Heart left ventricle (tissue), 16 donors: ENCODE measurements around the gene RAD51B. TPM values are rescaled to one million over a fixed set of nuclear protein-coding genes. Genes with fewer than 3 reads are reported as not detected.
A peak's percentile ranks its signal among the peaks of the same experiment; 100 is the strongest.

Experiments used
- ATAC-seq, 4 donors: fragments of 200-7000 bp; cut with Tn5 transposase; one replicate each; pipeline ENCODE4 v1.9.1; 2020 to 2022; ENCODE audit warnings: moderate library complexity in 4 of 4, mild to moderate bottlenecking in 3 of 4, moderate number of reproducible peaks in 1 of 4
- DNase-seq, 5 donors: peaks; one replicate each; pipeline ENCODE4 v3.0.0-alpha.2; 2020
- H3K27ac ChIP-seq, 12 donors: fragments of 200-600 bp; sonication (generic) in 4 of 12; one replicate each; pipeline versions ENCODE4 v1.5.0 to v1.8.0; 2016 to 2022; ENCODE audit warnings: mild to moderate bottlenecking in 2 of 12
- H3K27me3 ChIP-seq, 9 donors: fragments of 200-600 bp; sonication (generic) in 2 of 9; one replicate each; pipeline versions ENCODE4 v1.5.1 to v1.8.0; 2016 to 2022; ENCODE audit warnings: mild to moderate bottlenecking in 3 of 9
- H3K36me3 ChIP-seq, 9 donors: fragments of 200-600 bp; sonication (generic) in 2 of 9; one replicate each; pipeline versions ENCODE4 v1.5.0 to v1.8.0; 2018 to 2022; ENCODE audit warnings: mild to moderate bottlenecking in 2 of 9
- H3K4me1 ChIP-seq, 12 donors: fragments of 200-600 bp; sonication (generic) in 4 of 12; one replicate each; pipeline versions ENCODE4 v1.5.0 to v1.8.0; 2016 to 2022; ENCODE audit warnings: mild to moderate bottlenecking in 3 of 12
- H3K4me3 ChIP-seq, 12 donors: fragments of 200-600 bp; sonication (generic) in 4 of 12; one replicate each; pipeline versions ENCODE4 v1.5.0 to v1.8.0; 2017 to 2022; ENCODE audit warnings: mild to moderate bottlenecking in 9 of 12, moderate library complexity in 4 of 12
- H3K9me3 ChIP-seq, 12 donors: fragments of 200-600 bp; sonication (generic) in 4 of 12; one replicate each; pipeline versions ENCODE4 v1.5.0 to v1.8.0; 2016 to 2022; ENCODE audit warnings: mild to moderate bottlenecking in 1 of 12
- CTCF ChIP-seq, 12 donors: fragments of 200-600 bp; sonication (generic) in 4 of 12; IDR thresholded peaks; one replicate each; pipeline versions ENCODE4 v1.5.0 to v1.8.0; 2018 to 2022; ENCODE audit warnings: antibody characterized with exemption in 12 of 12, mild to moderate bottlenecking in 5 of 12
- POLR2A ChIP-seq, 2 donors: fragments of 450-650 bp; IDR thresholded peaks; one replicate each; pipeline ENCODE4 v1.6.1; 2017; ENCODE audit warnings: antibody characterized with exemption in 2 of 2, mild to moderate bottlenecking in 2 of 2, moderate library complexity in 2 of 2
- WGBS, 4 donors: extraction: QIAGEN DNeasy Blood & Tissue Kit in 2 of 4; methylation state at CpG; one replicate each; pipeline versions ENCODE4 v1.1.5 to v1.1.7; 2013 to 2018; 5-methylcytosine and 5-hydroxymethylcytosine counted together
- intact Hi-C, 10 donors: fragments of 100-400 bp; cut with DNase I; formaldehyde crosslinking; loops; one replicate each; pipeline versions ENCODE4 v1.11.1 to v1.14.2; 2022
- polyA plus RNA-seq, 2 donors: library from polyadenylated mRNA; stranded (reverse); fragments of 200-250 nt; gene quantifications; one replicate each; pipeline ENCODE4 v1.2.3, GENCODE V29; 2013
- total RNA-seq, 9 donors: library from RNA; depleted of rRNA in 2 of 9; stranded (reverse); fragments of >200 nt in 2 of 9; fragmentation: NEBNext Ultra II Directional in 3 of 9; extraction: Animal tissue kit (Norgen Biotek cat#: 25700) in 3 of 9; gene quantifications; one replicate each; pipeline versions ENCODE4 v1.1.0 to v1.2.4, GENCODE V29; 2016 to 2023
- donor health status: ischemic (EF 13 %, LVEDD 7.1; RV severe dilation, severe dysfunction).
- donor health status: healthy with polysubstance abuse.
- donor health status: DM: no; HTN: yes; CAD: no.
- donor health status: DM: no; HTN: no; CAD: no.
- donor health status: ischemic (EF 25% LVEDD 6.9; RV normal size, moderate dysfunction).
- donor health status: ischemic (EF 25% LVEDD 5.7; RV mildly dilated, moderate dysfunction).
- donor health status: healthy.
- donor health status: DM: yes; HTN: yes; CAD: no.
- donor health status: ischemic (EF 35%, LVEDD 5.7; RV mildly dilated, moderate dysfunction).
- donor health status: nonischemic (EF 11% LVEDD 7.7; RV severe dilation, severe dysfunction).
- donor health status: DM: yes; HTN: yes; CAD: no.
- donor health status: PGD.
- donor health status: ischemic (EF 29% LVEDD 5.4; RV normal size, mild dysfunction).
- donor health status: nonischemic (EF 23%, LVEDD 6.1; RV moderate dilation, normal function).

RAD51B gene
- total and polyA plus RNA-seq, 11 donors = 1.3 to 11.3 (median 3.2) TPM

DNA sequence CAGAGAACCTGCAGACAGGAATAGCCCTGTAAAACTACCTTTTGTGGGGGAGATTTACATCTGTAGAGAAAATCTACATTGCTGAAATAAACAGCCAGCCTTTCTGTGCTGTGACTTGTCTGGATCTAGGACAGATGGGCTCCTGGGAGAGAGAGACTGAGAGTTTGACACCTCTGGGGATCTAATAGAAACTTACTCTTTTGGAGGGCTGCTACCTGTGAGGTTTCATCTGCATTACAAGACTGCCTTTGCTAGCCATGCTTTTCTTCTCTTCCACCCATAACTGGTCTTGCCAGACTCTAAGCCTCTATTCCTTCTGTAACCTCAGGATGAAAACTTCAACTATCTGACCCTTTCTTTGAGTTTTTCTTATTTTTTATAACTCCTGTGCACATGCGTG lies 520.7 kb downstream of the RAD51B start:
- intact Hi-C loops = no loop called here
- TF ChIP-seq POLR2A (IDR thresholded peaks at IDR 0.05) = no peak
- no peak for TF ChIP-seq CTCF (IDR thresholded peaks at IDR 0.05)
- Histone ChIP-seq H3K9me3 (no peaks in the 10 kb centered on the region), H3K36me3 (no peaks in the 10 kb centered on the region), H3K4me3 (no peak overlapping the region), H3K27me3 (no peaks in the 10 kb centered on the region), H3K4me1 (peaks cover 0 to 24% (median 0%) of the 10 kb centered on the region in 12 donors), H3K27ac (no peak overlapping the region)
- ATAC-seq (no peak), DNase-seq (no peak)
- 97 to 100% (median 98%) methylated on average over 1 of the region's 1 CpG for WGBS, 4 donors

DNA sequence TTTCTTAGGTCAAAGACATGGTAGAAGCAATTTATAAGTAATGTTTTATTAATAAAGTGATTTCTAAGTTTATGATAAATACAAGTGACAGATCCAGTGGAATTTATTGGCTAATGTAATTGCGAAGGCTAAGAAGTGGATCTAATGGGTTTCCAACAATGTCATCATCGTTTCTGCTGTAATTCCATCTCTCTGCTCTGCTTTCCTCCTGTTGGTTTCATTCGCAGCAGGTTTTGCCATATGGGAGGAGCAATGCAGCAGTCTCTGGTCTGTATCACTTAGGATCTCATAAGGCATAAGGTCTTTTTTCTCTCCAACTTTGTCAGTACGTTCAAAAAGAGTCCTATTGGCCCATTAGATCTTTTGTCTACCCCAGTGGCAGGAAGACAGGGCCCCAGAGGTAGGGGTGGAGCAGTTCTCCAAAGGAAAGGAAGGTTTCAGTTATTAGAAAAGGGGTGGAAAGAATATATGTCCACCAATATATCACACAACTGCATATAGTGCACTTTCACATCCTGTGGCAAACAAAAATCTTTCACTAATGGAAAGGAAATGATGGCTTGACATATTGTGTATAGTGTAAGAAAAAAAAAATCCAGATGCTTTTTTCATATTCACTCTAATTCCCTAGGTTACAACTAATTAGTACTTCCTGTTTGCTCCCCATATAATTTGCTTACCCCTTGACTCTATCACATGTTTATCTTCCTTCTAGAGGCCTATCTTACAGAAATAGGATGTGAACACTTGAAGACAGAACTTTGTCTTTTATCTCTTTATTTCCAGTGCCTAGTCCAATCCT lies 522.0 kb downstream of the RAD51B start:
- no peak overlapping the region for H3K4me3 ChIP-seq
- WGBS, 4 donors = 83 to 87% (median 84%) methylated on average over 4 of the region's 4 CpGs
- peak overlapping the region in 1 of 12 donors; percentile 38 for H3K27ac ChIP-seq
- TF ChIP-seq POLR2A (IDR thresholded peaks at IDR 0.05) = no peak
- no peaks in the 10 kb centered on the region for H3K27me3 ChIP-seq
- DNase-seq (no peak), ATAC-seq (no peak)
- intact Hi-C loops = no loop called here
- H3K36me3 ChIP-seq = no peaks in the 10 kb centered on the region
- no peaks in the 10 kb centered on the region for H3K9me3 ChIP-seq
- H3K4me1 ChIP-seq = peaks cover 0 to 24% (median 0%) of the 10 kb centered on the region in 12 donors

DNA sequence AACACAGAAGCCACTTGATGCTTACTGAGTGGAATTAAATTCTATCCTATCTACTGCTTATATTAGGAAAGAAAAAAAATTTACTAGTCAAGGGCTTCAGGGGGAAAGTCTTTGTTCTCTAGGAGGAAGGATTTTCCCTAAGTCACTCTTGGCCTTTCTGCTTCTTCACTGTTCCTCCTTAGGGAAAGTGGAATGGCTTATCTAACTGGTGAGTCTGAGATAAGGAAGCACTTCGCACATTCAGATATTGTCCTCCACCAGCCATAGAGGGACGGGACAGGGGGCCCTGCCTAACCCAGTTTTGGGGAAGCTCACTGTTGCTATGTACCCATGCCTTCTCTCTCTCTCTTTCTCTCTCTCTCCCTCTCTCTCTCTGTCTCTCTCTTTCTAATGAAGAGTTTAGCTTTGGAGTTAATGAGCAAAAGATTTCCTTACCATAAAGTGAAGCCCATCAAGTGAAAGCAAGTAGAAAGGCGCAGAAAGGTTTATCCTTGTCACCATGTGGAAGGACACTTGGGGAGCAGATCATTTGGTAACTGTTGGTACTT lies 522.7 kb downstream of the RAD51B start:
- 61 to 81% (median 78%) methylated on average over 3 of the region's 3 CpGs for WGBS, 4 donors
- Histone ChIP-seq H3K27me3 (no peaks in the 10 kb centered on the region), H3K9me3 (no peaks in the 10 kb centered on the region), H3K4me1 (peaks cover 0 to 19% (median 0%) of the 10 kb centered on the region in 12 donors), H3K4me3 (no peak overlapping the region), H3K36me3 (no peaks in the 10 kb centered on the region), H3K27ac (peak overlapping the region in 1 of 12 donors; percentile 38)
- ATAC-seq = no peak
- no peak for TF ChIP-seq CTCF (IDR thresholded peaks at IDR 0.05)
- no peak for TF ChIP-seq POLR2A (IDR thresholded peaks at IDR 0.05)
- no peak for DNase-seq
- intact Hi-C loops = no loop called here

- H3K36me3 ChIP-seq = no peaks in the 10 kb centered on the region
- H3K27me3 ChIP-seq = no peaks in the 10 kb centered on the region
- peaks cover 0 to 18% (median 0%) of the 10 kb centered on the region in 12 donors for H3K4me1 ChIP-seq
- no peak overlapping the region for H3K27ac ChIP-seq
- DNase-seq (no peak), ATAC-seq (no peak)
- no peaks in the 10 kb centered on the region for H3K9me3 ChIP-seq
- no peak overlapping the region for H3K4me3 ChIP-seq
- 91 to 99% (median 97%) methylated on average over 2 of the region's 2 CpGs for WGBS, 4 donors
- intact Hi-C loops = no loop called here
- TF ChIP-seq CTCF (IDR thresholded peaks at IDR 0.05) (no peak), POLR2A (IDR thresholded peaks at IDR 0.05) (no peak)
These were observed 524.0 kb downstream of the RAD51B start for GRCh38 chr14:68343534-68344118.
